ENCODE results near the gene RIOK3. TPM values are rescaled to one million over a fixed set of nuclear protein-coding genes. Genes with fewer than 3 reads are reported as not detected.

RIOK3 gene
- total and polyA plus RNA-seq, 4 donors: 29.9 to 104 (median 42.8) TPM

- peaks cover 0 to 16% (median 11%) of the 10 kb centered on the region in 4 donors for H3K4me1 ChIP-seq (ENCODE audit: control insufficient read depth in 4 of 4, insufficient read depth in 4 of 4, low read length in 3 of 4)
- H3K36me3 ChIP-seq (ENCODE audit: control insufficient read depth in 4 of 4, insufficient read depth in 3 of 4, low read depth in 1 of 4, low read length in 3 of 4): no peaks in the 10 kb centered on the region
- TF ChIP-seq RAD21 (IDR thresholded peaks at IDR 0.05): no peak
- WGBS: 76% methylated on average over 4 of the region's 4 CpGs
- no peak overlapping the region for H3K27ac ChIP-seq (ENCODE audit: low read depth in 1 of 2, low read length in 2 of 2)
- DNase-seq (ENCODE audit: low spot score): no peak
- no peaks in the 10 kb centered on the region for H3K9me3 ChIP-seq (ENCODE audit: control insufficient read depth in 4 of 4, low read length in 3 of 4)
- H3K4me3 ChIP-seq (ENCODE audit: low read depth in 1 of 3, low read length in 3 of 3): no peak overlapping the region
- H3K9ac ChIP-seq (ENCODE audit: low read depth in 1 of 2, low read length in 2 of 2): no peak overlapping the region
- H3K27me3 ChIP-seq (ENCODE audit: control insufficient read depth in 4 of 4, insufficient read depth in 4 of 4, low read length in 3 of 4): no peaks in the 10 kb centered on the region
Measured at GRCh38 chr18:23450022-23450421, 3.1 kb upstream of the RIOK3 start.

GRCh38 chr18:23451011-23451410 is 2.1 kb upstream of the RIOK3 start:
- DNase-seq (ENCODE audit: low spot score): no peak
- Histone ChIP-seq H3K27me3 (ENCODE audit: control insufficient read depth in 4 of 4, insufficient read depth in 4 of 4, low read length in 3 of 4) (no peaks in the 10 kb centered on the region), H3K4me3 (ENCODE audit: low read depth in 1 of 3, low read length in 3 of 3) (no peak overlapping the region), H3K9me3 (ENCODE audit: control insufficient read depth in 4 of 4, low read length in 3 of 4) (no peaks in the 10 kb centered on the region), H3K27ac (ENCODE audit: low read depth in 1 of 2, low read length in 2 of 2) (no peak overlapping the region), H3K36me3 (ENCODE audit: control insufficient read depth in 4 of 4, insufficient read depth in 3 of 4, low read depth in 1 of 4, low read length in 3 of 4) (no peaks in the 10 kb centered on the region), H3K4me1 (ENCODE audit: control insufficient read depth in 4 of 4, insufficient read depth in 4 of 4, low read length in 3 of 4) (peaks cover 2 to 18% (median 13%) of the 10 kb centered on the region in 4 donors), H3K9ac (ENCODE audit: low read depth in 1 of 2, low read length in 2 of 2) (no peak overlapping the region)
- no peak for TF ChIP-seq MAX (IDR thresholded peaks at IDR 0.05)
- TF ChIP-seq HNF4G (IDR thresholded peaks at IDR 0.05): no peak
- TF ChIP-seq ATF3 (IDR thresholded peaks at IDR 0.05): no peak
- 97% methylated on average over 18 of the region's 18 CpGs for WGBS

- DNase-seq (ENCODE audit: low spot score): no peak
- Histone ChIP-seq H3K36me3 (ENCODE audit: control insufficient read depth in 4 of 4, insufficient read depth in 3 of 4, low read depth in 1 of 4, low read length in 3 of 4) (no peaks in the 10 kb centered on the region), H3K4me1 (ENCODE audit: control insufficient read depth in 4 of 4, insufficient read depth in 4 of 4, low read length in 3 of 4) (peaks cover 3 to 18% (median 14%) of the 10 kb centered on the region in 4 donors), H3K9me3 (ENCODE audit: control insufficient read depth in 4 of 4, low read length in 3 of 4) (no peaks in the 10 kb centered on the region), H3K27ac (ENCODE audit: low read depth in 1 of 2, low read length in 2 of 2) (no peak overlapping the region), H3K9ac (ENCODE audit: low read depth in 1 of 2, low read length in 2 of 2) (no peak overlapping the region), H3K4me3 (ENCODE audit: low read depth in 1 of 3, low read length in 3 of 3) (no peak overlapping the region), H3K27me3 (ENCODE audit: control insufficient read depth in 4 of 4, insufficient read depth in 4 of 4, low read length in 3 of 4) (no peaks in the 10 kb centered on the region)
- 94% methylated on average over 6 of the region's 6 CpGs for WGBS
- TF ChIP-seq FOXA2 (IDR thresholded peaks at IDR 0.05): no peak
- TF ChIP-seq ZBTB33 (IDR thresholded peaks at IDR 0.05): no peak
- TF ChIP-seq CTCF (IDR thresholded peaks at IDR 0.05; ENCODE audit: low read depth, low read length, missing input control): no peak
- TF ChIP-seq GABPA (IDR thresholded peaks at IDR 0.05 in 1 of 2, conservative IDR thresholded peaks at IDR 0.05 in 1 of 2): no peak
- no peak for TF ChIP-seq HNF4A (conservative IDR thresholded peaks at IDR 0.05)
- TF ChIP-seq JUND (IDR thresholded peaks at IDR 0.05): no peak
- TF ChIP-seq NR2F2 (IDR thresholded peaks at IDR 0.05): no peak
- no peak for TF ChIP-seq RXRA (IDR thresholded peaks at IDR 0.05)
- TF ChIP-seq REST (IDR thresholded peaks at IDR 0.05): no peak
- no peak for TF ChIP-seq RAD21 (IDR thresholded peaks at IDR 0.05)
Measured at GRCh38 chr18:23451491-23451890, 1.6 kb upstream of the RIOK3 start.

Measured in liver (tissue), 9 donors.